Small intestine (tissue), 7 donors: ENCODE measurements around the gene FNIP2. TPM values are rescaled to one million over a fixed set of nuclear protein-coding genes. Genes with fewer than 3 reads are reported as not detected.

Experiments used
- DNase-seq, 2 donors: peaks; one replicate each; pipeline versions ENCODE4 v3.0.0 to v3.0.0-alpha.2; 2013
- FAIRE-seq: peaks from 2 replicates; lab custom pipeline; 2012; peaks lifted over from hg19 to GRCh38; lab: Jason Lieb, UNC
- H3K27ac ChIP-seq, 3 donors: one replicate each; pipeline ENCODE4 v1.5.1; 2013; ENCODE audit warnings: low read length in 2 of 3, mild to moderate bottlenecking in 2 of 3, control low read depth in 1 of 3, inconsistent platforms in 1 of 3, low read depth in 1 of 3, moderate library complexity in 1 of 3
- H3K27me3 ChIP-seq, 3 donors: one replicate each; pipeline ENCODE4 v1.6.1; 2013; ENCODE audit warnings: low read length in 3 of 3, inconsistent platforms in 1 of 3; ENCODE audit not compliant: control insufficient read depth in 3 of 3, insufficient read depth in 3 of 3
- H3K36me3 ChIP-seq, 3 donors: one replicate each; pipeline ENCODE4 v1.6.1; 2013; ENCODE audit warnings: low read length in 3 of 3, inconsistent platforms in 1 of 3, low read depth in 1 of 3, mild to moderate bottlenecking in 1 of 3, moderate library complexity in 1 of 3; ENCODE audit not compliant: control insufficient read depth in 3 of 3, insufficient read depth in 2 of 3
- H3K4me1 ChIP-seq, 3 donors: one replicate each; pipeline ENCODE4 v1.6.1; 2013; ENCODE audit warnings: low read length in 2 of 3, inconsistent platforms in 1 of 3, low read depth in 1 of 3, mild to moderate bottlenecking in 1 of 3, moderate library complexity in 1 of 3; ENCODE audit not compliant: control insufficient read depth in 3 of 3, insufficient read depth in 2 of 3
- H3K4me3 ChIP-seq, 3 donors: one replicate each; pipeline ENCODE4 v1.5.1; 2013; ENCODE audit warnings: low read length in 3 of 3, control low read depth in 1 of 3, inconsistent platforms in 1 of 3, low read depth in 1 of 3, mild to moderate bottlenecking in 1 of 3, moderate library complexity in 1 of 3
- H3K9me3 ChIP-seq, 2 donors: one replicate each; pipeline ENCODE4 v1.6.1; 2013; ENCODE audit warnings: low read depth in 1 of 2, low read length in 1 of 2; ENCODE audit not compliant: control insufficient read depth in 2 of 2, insufficient read depth in 1 of 2
- WGBS, 3 donors: extraction: QIAGEN DNeasy Blood & Tissue Kit; methylation state at CpG; one replicate each; pipeline ENCODE4 v1.1.7; 2013; 5-methylcytosine and 5-hydroxymethylcytosine counted together
- polyA plus RNA-seq, 4 donors: library from polyadenylated mRNA; stranded (reverse) in 3 of 4; unstranded in 1 of 4; fragments of 200-250 nt in 3 of 4; fragments of 120-200 nt in 1 of 4; gene quantifications; one replicate each; pipeline versions ENCODE4 v1.2.1 to v1.2.3, GENCODE V29; 2013
- donor health status: healthy with polysubstance abuse.
- donor health status: control.
- donor health status: control.
- donor health status: Bipolar disorder and iron deficiency.
- donor health status: healthy.

The FNIP2 gene
- polyA plus RNA-seq, 4 donors: 3.5 to 25.2 (median 6.7) TPM

- H3K27me3 ChIP-seq: no peaks in the 10 kb centered on the region
- H3K27ac ChIP-seq: peak overlapping the region in 1 of 3 donors; percentile 68
- H3K9me3 ChIP-seq: no peaks in the 10 kb centered on the region
- DNase-seq (no peak), FAIRE-seq (no peak)
- peaks cover 0 to 47% (median 14%) of the 10 kb centered on the region in 3 donors for H3K4me1 ChIP-seq
- no peaks in the 10 kb centered on the region for H3K36me3 ChIP-seq
- whole genome bisulfite sequencing, 3 donors: 17 to 38% (median 36%) methylated on average over 1 of the region's 1 CpG
- no peak overlapping the region for H3K4me3 ChIP-seq
These were observed 13.1 kb downstream of the FNIP2 start for GRCh38 chr4:158781963-158782362.

- H3K36me3 ChIP-seq: no peaks in the 10 kb centered on the region
- peak overlapping the region in 1 of 3 donors; percentile 68 for H3K27ac ChIP-seq
- H3K9me3 ChIP-seq: no peaks in the 10 kb centered on the region
- 12 to 39% (median 35%) methylated on average over 4 of the region's 4 CpGs for whole genome bisulfite sequencing, 3 donors
- H3K4me3 ChIP-seq: no peak overlapping the region
- FAIRE-seq: no peak
- DNase-seq: peak; percentile 70 to 78
- peaks cover 0 to 45% (median 17%) of the 10 kb centered on the region in 3 donors for H3K4me1 ChIP-seq
- H3K27me3 ChIP-seq: no peaks in the 10 kb centered on the region
These were observed 13.9 kb downstream of the FNIP2 start for GRCh38 chr4:158782551-158783360.

- DNase-seq: no peak
- FAIRE-seq: no peak
- H3K4me3 ChIP-seq: no peak overlapping the region
- 30 to 48% (median 40%) methylated on average over 2 of the region's 2 CpGs for WGBS, 3 donors
- H3K36me3 ChIP-seq: no peaks in the 10 kb centered on the region
- no peaks in the 10 kb centered on the region for H3K27me3 ChIP-seq
- peak overlapping the region in 1 of 3 donors; percentile 68 for H3K27ac ChIP-seq
- H3K9me3 ChIP-seq: no peaks in the 10 kb centered on the region
- H3K4me1 ChIP-seq: peaks cover 0 to 41% (median 17%) of the 10 kb centered on the region in 3 donors
These were observed 15.0 kb downstream of the FNIP2 start for GRCh38 chr4:158783785-158784184.

GRCh38 chr4:158785718-158786117 lies 16.9 kb downstream of the FNIP2 start:
- no peaks in the 10 kb centered on the region for H3K27me3 ChIP-seq
- FAIRE-seq (no peak), DNase-seq (no peak)
- peaks cover 0 to 38% (median 17%) of the 10 kb centered on the region in 3 donors for H3K4me1 ChIP-seq
- H3K36me3 ChIP-seq: no peaks in the 10 kb centered on the region
- peak overlapping the region in 1 of 3 donors; percentile 3 for H3K27ac ChIP-seq
- H3K9me3 ChIP-seq: no peaks in the 10 kb centered on the region
- H3K4me3 ChIP-seq: no peak overlapping the region
- WGBS, 3 donors: 32 to 44% (median 43%) methylated on average over 1 of the region's 1 CpG

GRCh38 chr4:158786121-158786601 lies 17.3 kb downstream of the FNIP2 start:
- Histone ChIP-seq H3K27ac (peak overlapping the region in 1 of 3 donors; percentile 3), H3K9me3 (no peaks in the 10 kb centered on the region), H3K27me3 (no peaks in the 10 kb centered on the region), H3K4me1 (peaks cover 0 to 38% (median 17%) of the 10 kb centered on the region in 3 donors), H3K36me3 (no peaks in the 10 kb centered on the region), H3K4me3 (no peak overlapping the region)
- WGBS, 3 donors: 22 to 28% (median 24%) methylated on average over 4 of the region's 4 CpGs
- DNase-seq: no peak
- FAIRE-seq: no peak

GRCh38 chr4:158786955-158787354 lies 18.1 kb downstream of the FNIP2 start:
- no peaks in the 10 kb centered on the region for H3K27me3 ChIP-seq
- H3K4me3 ChIP-seq: no peak overlapping the region
- FAIRE-seq: no peak
- peaks cover 0 to 36% (median 16%) of the 10 kb centered on the region in 3 donors for H3K4me1 ChIP-seq
- no peaks in the 10 kb centered on the region for H3K36me3 ChIP-seq
- no peaks in the 10 kb centered on the region for H3K9me3 ChIP-seq
- no peak for DNase-seq
- no peak overlapping the region for H3K27ac ChIP-seq

- DNase-seq (no peak), FAIRE-seq (no peak)
- Histone ChIP-seq H3K27me3 (no peaks in the 10 kb centered on the region), H3K4me1 (peaks cover 0 to 29% (median 14%) of the 10 kb centered on the region in 3 donors), H3K27ac (no peak overlapping the region), H3K36me3 (no peaks in the 10 kb centered on the region), H3K4me3 (no peak overlapping the region), H3K9me3 (no peaks in the 10 kb centered on the region)
- 91 to 96% (median 95%) methylated on average over 15 of the region's 15 CpGs for WGBS, 3 donors
These were observed 19.1 kb downstream of the FNIP2 start for GRCh38 chr4:158787709-158788475.

GRCh38 chr4:158788516-158788915 lies 19.7 kb downstream of the FNIP2 start:
- DNase-seq (no peak), FAIRE-seq (no peak)
- no peak overlapping the region for H3K27ac ChIP-seq
- no peaks in the 10 kb centered on the region for H3K27me3 ChIP-seq
- no peaks in the 10 kb centered on the region for H3K9me3 ChIP-seq
- H3K36me3 ChIP-seq: no peaks in the 10 kb centered on the region
- peaks cover 0 to 27% (median 13%) of the 10 kb centered on the region in 3 donors for H3K4me1 ChIP-seq
- no peak overlapping the region for H3K4me3 ChIP-seq
- WGBS, 3 donors: 69 to 93% (median 88%) methylated on average over 1 of the region's 1 CpG
